Measurements from ENCODE around the gene UBA5.

The UBA5 gene

GRCh38 chr3:132679911-132680310, 19.8 kb downstream of the UBA5 start:
- Histone ChIP-seq H2AFZ (ENCODE audit: low read length) (no peak overlapping the region), H3K4me3 (ENCODE audit: low read depth, low read length, poor library complexity, severe bottlenecking) (no peak overlapping the region), H3K4me2 (ENCODE audit: low read length) (no peak overlapping the region), H4K20me1 (ENCODE audit: insufficient read depth, low read length) (no peaks in the 10 kb centered on the region), H3K9ac (ENCODE audit: low read length) (no peak overlapping the region), H3K27ac (ENCODE audit: low read depth, low read length, poor library complexity, severe bottlenecking) (no peak overlapping the region), H3F3A (ENCODE audit: insufficient read depth, low read length) (no peaks in the 10 kb centered on the region), H3K36me3 (ENCODE audit: insufficient read depth, low read length) (peaks cover 54% of the 10 kb centered on the region), H3K27me3 (ENCODE audit: insufficient read depth, low read length) (no peaks in the 10 kb centered on the region), H3K9me3 (ENCODE audit: low read length) (no peaks in the 10 kb centered on the region), H3K9me2 (ENCODE audit: low read depth, low read length) (no peaks in the 10 kb centered on the region), H3K4me1 (ENCODE audit: insufficient read depth, low read length, severe bottlenecking) (no peaks in the 10 kb centered on the region), H3K79me2 (ENCODE audit: insufficient read depth, low read length) (no peaks in the 10 kb centered on the region)
- TF ChIP-seq CTCF (IDR thresholded peaks at IDR 0.05; ENCODE audit: low read length) (no peak), EZH2 (IDR thresholded peaks at IDR 0.05; ENCODE audit: borderline replicate concordance, low read length) (no peak)

- H3K9me2 ChIP-seq (ENCODE audit: low read depth, low read length): no peaks in the 10 kb centered on the region
- H3K9me3 ChIP-seq (ENCODE audit: low read length): no peaks in the 10 kb centered on the region
- no peaks in the 10 kb centered on the region for H3K27me3 ChIP-seq (ENCODE audit: insufficient read depth, low read length)
- H3K9ac ChIP-seq (ENCODE audit: low read length): no peak overlapping the region
- no peaks in the 10 kb centered on the region for H4K20me1 ChIP-seq (ENCODE audit: insufficient read depth, low read length)
- no peak overlapping the region for H2AFZ ChIP-seq (ENCODE audit: low read length)
- H3K4me3 ChIP-seq (ENCODE audit: low read depth, low read length, poor library complexity, severe bottlenecking): no peak overlapping the region
- H3K4me2 ChIP-seq (ENCODE audit: low read length): no peak overlapping the region
- no peak for TF ChIP-seq CTCF (IDR thresholded peaks at IDR 0.05; ENCODE audit: low read length)
- no peak for TF ChIP-seq EZH2 (IDR thresholded peaks at IDR 0.05; ENCODE audit: borderline replicate concordance, low read length)
- no peaks in the 10 kb centered on the region for H3K4me1 ChIP-seq (ENCODE audit: insufficient read depth, low read length, severe bottlenecking)
- peaks cover 45% of the 10 kb centered on the region for H3K36me3 ChIP-seq (ENCODE audit: insufficient read depth, low read length)
- no peaks in the 10 kb centered on the region for H3F3A ChIP-seq (ENCODE audit: insufficient read depth, low read length)
- H3K79me2 ChIP-seq (ENCODE audit: insufficient read depth, low read length): no peaks in the 10 kb centered on the region
- H3K27ac ChIP-seq (ENCODE audit: low read depth, low read length, poor library complexity, severe bottlenecking): no peak overlapping the region
Measured at GRCh38 chr3:132681421-132681820, 21.3 kb downstream of the UBA5 start.

GRCh38 chr3:132682201-132682600, 22.1 kb downstream of the UBA5 start:
- TF ChIP-seq CTCF (IDR thresholded peaks at IDR 0.05; ENCODE audit: low read length): no peak
- no peak for TF ChIP-seq EZH2 (IDR thresholded peaks at IDR 0.05; ENCODE audit: borderline replicate concordance, low read length)
- Histone ChIP-seq H2AFZ (ENCODE audit: low read length) (no peak overlapping the region), H4K20me1 (ENCODE audit: insufficient read depth, low read length) (no peaks in the 10 kb centered on the region), H3K4me3 (ENCODE audit: low read depth, low read length, poor library complexity, severe bottlenecking) (no peak overlapping the region), H3K9ac (ENCODE audit: low read length) (no peak overlapping the region), H3K4me1 (ENCODE audit: insufficient read depth, low read length, severe bottlenecking) (no peaks in the 10 kb centered on the region), H3F3A (ENCODE audit: insufficient read depth, low read length) (no peaks in the 10 kb centered on the region), H3K27me3 (ENCODE audit: insufficient read depth, low read length) (no peaks in the 10 kb centered on the region), H3K27ac (ENCODE audit: low read depth, low read length, poor library complexity, severe bottlenecking) (no peak overlapping the region), H3K9me2 (ENCODE audit: low read depth, low read length) (no peaks in the 10 kb centered on the region), H3K4me2 (ENCODE audit: low read length) (no peak overlapping the region), H3K9me3 (ENCODE audit: low read length) (no peaks in the 10 kb centered on the region), H3K79me2 (ENCODE audit: insufficient read depth, low read length) (no peaks in the 10 kb centered on the region), H3K36me3 (ENCODE audit: insufficient read depth, low read length) (peaks cover 39% of the 10 kb centered on the region)
